DOHH2 (cell line): Measurements from ENCODE around the gene TULP3.

Experiments used
- H3F3A ChIP-seq: fragments of 200-600 bp; sonication (generic), shearing (Covaris generic); 2 replicates; pipeline ENCODE4 v1.6.0; 2016; ENCODE audit warnings: antibody characterized with exemption, mild to moderate bottlenecking; ENCODE audit not compliant: control insufficient read depth, insufficient read depth
- H3K27ac ChIP-seq: fragments of 200-600 bp; sonication (generic); 2 replicates; pipeline ENCODE4 v1.5.1; 2014; ENCODE audit warnings: low read depth, mild to moderate bottlenecking, low read length, moderate library complexity
- H3K27me3 ChIP-seq: fragments of 200-600 bp; sonication (generic); 2 replicates; pipeline ENCODE4 v1.6.1; 2014; ENCODE audit warnings: mild to moderate bottlenecking, low read length, mixed read lengths; ENCODE audit not compliant: control insufficient read depth
- H3K36me3 ChIP-seq: fragments of 200-600 bp; sonication (generic); 2 replicates; pipeline ENCODE4 v1.6.1; 2014; ENCODE audit warnings: mild to moderate bottlenecking, low read length, moderate library complexity, mixed read lengths; ENCODE audit not compliant: control insufficient read depth
- H3K4me1 ChIP-seq: fragments of 200-600 bp; sonication (generic); 2 replicates; pipeline ENCODE4 v1.6.1; 2014; ENCODE audit warnings: mild to moderate bottlenecking, low read length, mixed read lengths; ENCODE audit not compliant: control insufficient read depth
- H3K4me2 ChIP-seq: fragments of 200-600 bp; sonication (generic); 2 replicates; pipeline ENCODE4 v1.6.0; 2014; ENCODE audit warnings: mild to moderate bottlenecking, low read length, moderate library complexity
- H3K4me3 ChIP-seq: fragments of 200-600 bp; sonication (generic); 2 replicates; pipeline ENCODE4 v1.5.1; 2014; ENCODE audit warnings: mild to moderate bottlenecking, low read length, mixed read lengths
- H3K79me2 ChIP-seq: fragments of 200-600 bp; sonication (generic); 2 replicates; pipeline ENCODE4 v1.6.1; 2014; ENCODE audit warnings: mild to moderate bottlenecking, low read length, mixed read lengths; ENCODE audit not compliant: control insufficient read depth
- H3K9me2 ChIP-seq: fragments of 200-600 bp; sonication (generic); replicated peaks from 2 replicates; pipeline ENCODE4 v1.6.1; 2014; ENCODE audit warnings: mild to moderate bottlenecking, low read length, mixed read lengths; ENCODE audit not compliant: control insufficient read depth
- H3K9me3 ChIP-seq: fragments of 200-600 bp; sonication (generic); 2 replicates; pipeline ENCODE4 v1.6.1; 2014; ENCODE audit warnings: antibody characterized with exemption, low read length, mixed read lengths; ENCODE audit not compliant: control insufficient read depth, insufficient read depth
- H4K20me1 ChIP-seq: fragments of 200-600 bp; sonication (generic); 2 replicates; pipeline ENCODE4 v1.6.0; 2014; ENCODE audit warnings: low read depth, mild to moderate bottlenecking, antibody characterized with exemption, low read length, moderate library complexity; ENCODE audit not compliant: control insufficient read depth, insufficient read depth
- EZH2phosphoT487 ChIP-seq: fragments of 200-600 bp; sonication (generic); IDR thresholded peaks from 2 replicates; pipeline ENCODE4 v1.6.1; 2017; ENCODE audit warnings: borderline replicate concordance, mild to moderate bottlenecking, antibody characterized with exemption, low read length, moderate library complexity, mixed read lengths
- TF ChIP-seq, protein P1 (sequence below): fragments of 200-600 bp; sonication (generic); IDR thresholded peaks from one replicate; pipeline ENCODE4 v1.5.1; 2014; ENCODE audit warnings: antibody characterized with exemption, mild to moderate bottlenecking, low read depth, low read length; ENCODE audit not compliant: poor library complexity, severe bottlenecking

Gene TULP3

DNA sequence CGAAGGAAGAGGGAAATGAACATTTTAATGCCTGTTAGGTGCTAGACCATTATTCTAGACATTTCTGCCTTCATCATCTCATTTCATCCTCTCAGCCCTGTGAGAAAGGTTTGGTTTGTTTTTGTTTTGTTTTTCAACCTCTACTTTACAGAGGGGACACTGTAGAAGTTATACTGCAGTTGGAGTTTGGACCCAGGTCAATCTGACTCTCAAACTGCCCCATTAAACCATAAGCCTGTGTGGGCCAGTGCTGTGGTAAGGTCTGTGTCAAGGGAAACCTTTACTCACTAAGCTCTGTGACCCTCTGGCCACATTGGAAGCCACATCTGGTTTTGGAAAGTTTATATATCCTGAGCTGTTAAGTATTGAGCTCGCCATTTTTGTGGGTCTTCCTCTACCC, 77.0 kb downstream of the TULP3 start:
- Histone ChIP-seq H3F3A (no peaks in the 10 kb centered on the region), H3K9me2 (no peaks in the 10 kb centered on the region), H4K20me1 (no peaks in the 10 kb centered on the region), H3K27ac (no peak overlapping the region), H3K79me2 (peaks cover 49% of the 10 kb centered on the region), H3K9me3 (no peaks in the 10 kb centered on the region), H3K4me3 (no peak overlapping the region), H3K4me1 (no peaks in the 10 kb centered on the region), H3K36me3 (0 out of 2 replicates have a peak, but pooled peaks cover 2% of the 10 kb centered on the region), H3K27me3 (no peaks in the 10 kb centered on the region), H3K4me2 (no peak overlapping the region)
- TF ChIP-seq EZH2phosphoT487, result no peak
- TF ChIP-seq, protein P1, sequence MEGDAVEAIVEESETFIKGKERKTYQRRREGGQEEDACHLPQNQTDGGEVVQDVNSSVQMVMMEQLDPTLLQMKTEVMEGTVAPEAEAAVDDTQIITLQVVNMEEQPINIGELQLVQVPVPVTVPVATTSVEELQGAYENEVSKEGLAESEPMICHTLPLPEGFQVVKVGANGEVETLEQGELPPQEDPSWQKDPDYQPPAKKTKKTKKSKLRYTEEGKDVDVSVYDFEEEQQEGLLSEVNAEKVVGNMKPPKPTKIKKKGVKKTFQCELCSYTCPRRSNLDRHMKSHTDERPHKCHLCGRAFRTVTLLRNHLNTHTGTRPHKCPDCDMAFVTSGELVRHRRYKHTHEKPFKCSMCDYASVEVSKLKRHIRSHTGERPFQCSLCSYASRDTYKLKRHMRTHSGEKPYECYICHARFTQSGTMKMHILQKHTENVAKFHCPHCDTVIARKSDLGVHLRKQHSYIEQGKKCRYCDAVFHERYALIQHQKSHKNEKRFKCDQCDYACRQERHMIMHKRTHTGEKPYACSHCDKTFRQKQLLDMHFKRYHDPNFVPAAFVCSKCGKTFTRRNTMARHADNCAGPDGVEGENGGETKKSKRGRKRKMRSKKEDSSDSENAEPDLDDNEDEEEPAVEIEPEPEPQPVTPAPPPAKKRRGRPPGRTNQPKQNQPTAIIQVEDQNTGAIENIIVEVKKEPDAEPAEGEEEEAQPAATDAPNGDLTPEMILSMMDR, result no peak

DNA sequence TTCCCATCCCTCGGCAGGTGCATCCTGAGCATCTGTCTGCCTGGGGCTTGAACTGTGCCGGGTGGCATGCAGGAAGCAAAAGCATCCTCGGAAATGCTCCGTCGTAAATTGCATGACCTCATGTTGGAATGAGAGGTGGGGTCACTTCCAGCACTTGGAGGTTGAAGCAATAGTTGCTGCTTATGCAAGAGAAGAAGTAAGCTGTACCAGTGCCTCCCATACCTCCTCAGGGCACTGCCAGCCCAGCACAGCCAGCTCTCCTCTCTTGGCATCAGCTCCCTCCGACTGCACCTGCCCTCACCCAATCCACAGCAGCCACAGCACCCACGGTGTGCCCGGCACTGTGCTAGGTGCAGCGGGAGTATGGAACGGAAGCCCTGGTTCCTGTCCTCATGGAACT, 80.1 kb downstream of the TULP3 start:
- Histone ChIP-seq H3K79me2 (peaks cover 29% of the 10 kb centered on the region; the same call in 1 of the 2 replicates), H4K20me1 (no peaks in the 10 kb centered on the region), H3K9me3 (no peaks in the 10 kb centered on the region), H3F3A (no peaks in the 10 kb centered on the region), H3K27me3 (no peaks in the 10 kb centered on the region), H3K4me3 (no peak overlapping the region), H3K4me2 (no peak overlapping the region), H3K27ac (no peak overlapping the region), H3K36me3 (0 out of 2 replicates have a peak, but pooled peaks cover 2% of the 10 kb centered on the region), H3K9me2 (no peaks in the 10 kb centered on the region), H3K4me1 (no peaks in the 10 kb centered on the region)
- TF ChIP-seq, protein P1, result no peak
- no peak for TF ChIP-seq EZH2phosphoT487

DNA sequence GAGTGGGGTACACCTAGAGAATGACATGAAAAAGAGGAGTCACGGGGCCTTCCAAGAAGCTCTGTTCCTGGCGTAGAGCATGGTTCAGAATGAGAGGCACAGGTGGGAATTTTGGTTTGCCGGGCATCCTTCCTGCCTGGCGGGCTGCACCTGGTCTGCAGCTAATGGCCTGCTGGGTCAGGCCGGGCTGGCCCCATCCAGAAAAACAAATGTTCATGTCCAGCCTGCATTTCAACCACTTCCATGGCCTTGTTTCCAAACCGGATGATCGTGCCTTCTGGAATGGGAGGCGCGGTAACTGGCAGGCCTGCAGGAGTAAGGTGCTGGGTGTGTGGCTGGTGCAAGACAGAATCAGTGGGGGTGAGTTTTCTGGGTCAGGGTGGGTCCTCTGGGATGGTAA, 82.9 kb downstream of the TULP3 start:
- no peaks in the 10 kb centered on the region for H3F3A ChIP-seq
- no peaks in the 10 kb centered on the region for H3K27me3 ChIP-seq
- H3K27ac ChIP-seq, result no peak overlapping the region
- no peaks in the 10 kb centered on the region for H3K9me2 ChIP-seq
- H3K9me3 ChIP-seq, result no peaks in the 10 kb centered on the region
- H3K36me3 ChIP-seq, result no peaks in the 10 kb centered on the region
- H4K20me1 ChIP-seq, result no peaks in the 10 kb centered on the region
- H3K4me2 ChIP-seq, result no peak overlapping the region
- no peaks in the 10 kb centered on the region for H3K4me1 ChIP-seq
- H3K4me3 ChIP-seq, result no peak overlapping the region
- H3K79me2 ChIP-seq, result peaks cover 18% of the 10 kb centered on the region; the same call in 1 of the 2 replicates
- TF ChIP-seq EZH2phosphoT487, result no peak
- TF ChIP-seq, protein P1, result no peak
